GM18508 (cell line): Measurements from ENCODE around the gene PNPO.

Experiments used
- ATAC-seq: cut with Tn5 transposase; IDR thresholded peaks from one replicate; pipeline ENCODE4 v1.9.1; 2021; ENCODE audit warnings: moderate number of reproducible peaks; ENCODE audit not compliant: insufficient read depth, unreplicated experiment

Gene PNPO

DNA sequence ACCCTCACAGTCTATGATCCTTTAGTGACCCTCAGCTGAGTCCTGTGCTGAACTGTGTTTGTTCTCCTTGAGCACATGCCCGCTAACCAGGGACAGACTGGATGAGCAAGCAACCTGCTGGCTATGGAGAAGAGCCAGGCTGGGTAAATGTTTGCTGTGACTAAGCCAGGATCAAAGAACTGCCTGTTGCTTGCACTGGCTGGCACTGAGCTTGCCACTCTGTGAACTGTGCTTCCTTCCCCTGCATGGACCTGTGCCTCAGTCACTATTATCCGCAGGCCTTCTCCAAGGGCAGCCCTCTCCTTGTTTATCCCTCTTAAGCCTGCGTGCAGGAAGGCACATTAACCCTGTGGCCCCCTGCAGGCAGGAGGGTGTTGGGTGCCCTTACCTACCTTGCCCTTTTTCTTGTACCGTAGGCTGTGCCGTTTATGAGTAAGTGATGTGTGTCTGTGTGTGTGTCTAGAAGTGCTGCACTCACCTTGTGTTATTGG is 7.4 kb downstream of the PNPO start:
- ATAC-seq = no peak

GRCh38 chr17:47949197-47949759 is 7.9 kb downstream of the PNPO start:
- no peak for ATAC-seq

GRCh38 chr17:47949946-47950345 is 8.6 kb downstream of the PNPO start:
- no peak for ATAC-seq

DNA sequence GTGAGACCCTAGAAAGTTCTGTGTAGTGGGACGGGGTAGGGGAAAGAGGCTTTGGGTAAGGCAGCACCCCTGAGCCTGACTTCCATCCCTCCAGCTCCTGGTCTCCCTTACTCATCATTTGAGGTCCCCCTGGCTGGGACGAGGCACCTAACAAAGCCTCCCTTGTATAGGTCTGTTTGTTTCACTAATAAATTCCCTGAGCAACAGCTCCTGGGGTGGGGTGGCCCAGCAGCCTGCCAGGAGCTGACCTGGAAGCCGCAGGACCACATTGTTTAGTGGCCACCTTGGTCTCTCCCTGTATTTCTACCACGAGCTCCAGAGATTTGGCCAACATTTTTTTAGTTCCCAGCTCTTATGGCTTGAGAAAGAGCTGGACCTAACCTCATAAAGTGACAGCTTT is 9.1 kb downstream of the PNPO start:
- no peak for ATAC-seq

GRCh38 chr17:47952171-47953021 is 11.0 kb downstream of the PNPO start:
- ATAC-seq = no peak

- no peak for ATAC-seq
These were observed 12.5 kb downstream of the PNPO start for GRCh38 chr17:47953909-47954308.

DNA sequence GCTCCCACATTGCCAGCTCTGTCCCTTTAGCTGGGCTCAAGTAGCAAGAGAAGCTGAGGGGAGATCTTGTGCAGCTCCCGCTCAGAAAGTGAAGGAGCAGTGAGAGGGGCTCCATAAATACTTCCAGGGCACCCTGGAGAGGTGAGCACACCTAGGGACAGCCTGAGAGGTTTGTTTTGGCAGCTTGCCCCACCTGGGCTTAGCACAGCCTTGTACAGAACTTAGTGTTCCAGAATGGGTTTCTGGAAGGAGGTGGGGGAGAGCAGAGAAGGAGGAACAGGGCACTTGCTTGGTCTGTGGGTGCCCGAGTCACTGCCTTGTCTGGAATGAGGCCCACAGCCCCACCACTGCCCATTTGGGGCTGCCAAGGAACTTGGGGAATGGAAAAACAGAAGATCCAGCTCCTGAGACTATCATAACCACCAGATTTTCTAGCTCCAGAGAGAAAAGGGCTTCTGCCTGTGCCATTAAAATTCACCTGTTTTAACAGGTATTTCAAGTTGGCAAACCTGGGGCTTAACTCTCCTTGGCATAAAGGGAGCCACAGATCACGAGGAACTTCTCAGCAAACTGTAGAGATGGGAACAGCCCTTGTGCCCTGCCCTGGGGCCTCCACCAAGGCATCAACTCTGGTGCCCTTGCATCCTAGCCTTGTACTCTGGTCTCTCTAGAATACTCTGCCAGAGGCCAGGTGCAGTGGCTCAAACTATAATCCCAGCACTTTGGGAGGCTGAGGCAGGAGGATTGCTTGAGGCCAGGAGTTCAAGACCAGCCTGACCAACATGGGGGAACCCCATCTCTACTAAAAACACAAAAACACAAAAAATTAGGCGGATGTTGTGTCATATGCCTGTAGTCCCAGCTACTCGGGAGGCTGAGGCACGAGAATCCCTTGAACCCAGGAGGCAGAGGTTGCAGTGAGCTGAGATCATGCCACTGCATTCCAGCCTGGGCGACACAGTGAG is 14.4 kb downstream of the PNPO start:
- ATAC-seq = no peak

- no peak for ATAC-seq
These were observed 15.6 kb downstream of the PNPO start for GRCh38 chr17:47956791-47957590.

GRCh38 chr17:47957591-47958490 is 16.5 kb downstream of the PNPO start, which contains the start of gene PRR15L:
TSS of gene PRR15L (minus strand) at chr17:47957883. CDS start at chr17:47953234, 4,649 bp downstream.
- no peak for ATAC-seq

DNA sequence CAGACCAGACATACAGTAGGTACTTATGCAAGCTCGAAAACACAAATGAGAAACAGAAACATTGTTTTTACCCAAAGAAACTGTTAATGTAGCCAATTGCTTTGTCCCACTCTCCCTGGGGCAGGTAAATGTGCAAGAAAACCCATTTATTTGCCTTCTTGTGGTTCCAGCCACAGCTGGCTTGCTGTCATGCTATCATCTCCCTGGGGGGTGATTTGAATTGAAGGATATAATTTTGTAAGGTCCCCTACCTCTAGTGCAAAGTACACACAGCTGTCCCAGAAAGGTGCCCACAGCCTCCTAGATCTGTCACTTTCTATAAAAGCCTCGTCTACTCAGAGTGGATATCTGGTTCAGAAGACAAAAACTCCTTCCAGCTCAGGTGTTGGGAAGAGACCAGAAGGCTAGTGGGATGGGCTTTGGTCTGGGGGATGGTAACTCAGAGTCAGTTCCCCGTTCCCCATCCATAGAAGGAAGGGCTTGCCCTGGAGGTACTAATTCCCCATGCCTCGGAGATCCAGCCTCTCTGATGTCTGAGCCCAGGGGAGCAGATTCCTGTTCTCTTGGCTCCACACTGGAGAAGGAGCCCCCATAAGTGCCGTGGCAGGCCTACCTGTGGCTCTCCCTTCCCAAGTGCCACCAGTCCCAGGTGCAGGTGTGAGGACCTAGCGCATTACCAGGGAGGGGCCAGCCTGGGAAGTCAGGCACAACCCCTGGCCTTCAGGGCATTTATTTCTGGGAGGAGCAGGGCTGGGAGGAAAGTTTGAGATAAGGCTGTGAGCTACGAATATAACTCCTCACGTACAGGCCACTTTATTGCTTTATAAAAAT is 18.7 kb downstream of the PNPO start:
- ATAC-seq = no peak

DNA sequence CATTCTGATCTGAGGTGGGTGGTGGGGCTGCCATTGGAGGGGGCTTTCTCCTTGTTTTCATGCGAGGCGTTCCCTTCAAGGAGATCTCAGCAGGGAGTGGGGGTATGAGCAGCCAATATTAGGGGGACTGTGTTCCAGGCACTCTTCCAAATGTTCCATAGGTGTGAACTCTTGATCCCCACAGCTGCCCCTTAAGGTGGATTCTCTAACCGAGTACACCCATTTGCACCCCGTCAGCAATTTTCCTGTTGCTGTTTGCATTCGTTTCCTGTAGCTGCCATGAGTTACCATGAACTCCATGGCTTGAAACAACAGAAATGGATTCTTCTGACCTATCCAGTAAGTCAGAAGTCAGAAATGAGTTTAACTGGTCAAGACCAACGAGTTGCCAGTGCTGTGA is 20.0 kb downstream of the PNPO start:
- no peak for ATAC-seq

- ATAC-seq = no peak
These were observed 21.5 kb downstream of the PNPO start for GRCh38 chr17:47962901-47963300.

DNA sequence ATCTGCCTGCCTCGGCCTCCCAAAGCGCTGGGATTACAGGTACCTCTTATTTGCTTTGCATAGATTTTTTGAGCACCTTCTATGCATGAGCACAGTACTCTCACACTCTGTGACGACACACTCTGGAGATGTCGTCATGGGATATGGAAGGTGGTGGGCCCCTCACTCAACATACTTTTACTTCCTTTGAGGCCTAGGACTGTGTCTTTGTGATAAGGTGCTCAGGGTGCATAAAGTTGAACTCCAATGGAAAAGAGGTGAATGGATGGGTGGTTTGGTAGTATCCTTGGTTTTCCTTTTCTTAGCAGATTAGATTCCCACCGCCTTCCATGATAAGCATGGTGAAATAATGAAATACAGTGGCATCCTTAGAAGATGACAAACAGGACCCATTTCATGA is 23.5 kb downstream of the PNPO start:
- no peak for ATAC-seq

DNA sequence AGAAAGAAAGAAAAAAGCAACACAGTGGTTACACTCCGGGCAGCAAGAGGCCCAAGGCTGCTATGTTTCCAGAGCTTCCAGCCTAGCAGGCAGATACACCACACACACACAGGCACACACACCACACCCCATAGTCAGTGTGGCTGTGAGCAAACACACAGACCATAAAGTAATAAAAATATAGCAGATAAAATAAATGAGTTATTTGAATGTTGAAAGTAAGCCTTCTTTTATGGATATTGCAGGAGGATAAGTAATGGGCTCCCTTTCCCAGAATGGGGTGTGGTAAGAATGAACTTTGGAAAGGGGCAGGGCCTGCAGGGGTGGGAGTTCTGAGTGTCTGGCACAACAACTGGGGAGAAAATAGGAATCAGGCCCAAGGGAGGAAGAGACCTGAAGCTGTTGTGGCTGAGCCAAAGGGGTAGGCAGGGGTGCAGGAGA is 24.7 kb downstream of the PNPO start:
- no peak for ATAC-seq

DNA sequence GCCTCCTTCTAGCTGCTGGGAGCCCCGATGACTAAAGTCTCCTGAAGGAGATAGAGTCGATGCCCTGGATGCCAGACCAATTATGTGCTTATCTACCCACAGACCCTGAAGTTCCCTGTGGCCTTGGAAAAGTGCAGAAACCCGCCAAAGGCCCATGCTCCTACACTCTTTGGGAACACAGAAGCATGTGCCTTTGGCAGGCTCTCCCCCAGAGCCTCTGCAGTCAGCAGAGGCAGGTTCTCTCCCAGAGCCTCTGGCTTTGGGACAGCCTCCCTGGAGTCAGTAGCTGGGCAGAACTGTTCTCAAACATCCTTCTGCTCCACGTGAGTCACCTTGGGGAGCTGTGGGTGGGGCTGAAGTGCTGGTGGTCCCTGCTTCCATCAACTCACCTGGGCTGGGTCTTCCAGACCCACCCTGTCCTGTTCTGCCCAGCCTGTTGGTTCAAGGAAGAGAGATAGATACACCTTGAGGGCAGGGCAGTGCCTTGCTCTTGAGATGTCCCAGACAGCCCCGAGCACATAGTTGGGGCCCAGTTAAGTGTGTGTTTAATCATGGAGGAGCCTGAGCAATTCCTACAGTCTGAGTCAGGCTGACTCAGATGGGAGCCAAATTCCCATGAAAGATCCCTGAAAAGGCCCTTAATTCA is 26.4 kb downstream of the PNPO start:
- no peak for ATAC-seq

DNA sequence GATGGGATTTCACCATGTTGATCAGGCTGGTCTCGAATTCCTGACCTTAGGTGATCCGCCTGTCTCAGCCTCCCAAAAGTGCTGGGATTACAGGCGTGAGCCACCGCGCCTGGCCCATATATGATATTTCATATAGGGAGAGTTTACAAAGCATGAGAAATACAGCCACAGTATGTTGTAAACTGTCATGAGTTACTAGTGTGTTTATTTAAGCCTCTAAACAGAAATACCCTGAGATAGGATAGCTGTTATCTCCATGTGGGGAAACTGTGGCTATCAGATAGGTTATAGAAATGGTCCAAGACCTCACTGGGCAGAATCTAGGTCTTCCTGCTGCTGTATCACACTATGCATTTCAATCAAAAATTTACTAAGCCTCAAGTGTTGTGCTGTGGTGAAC is 27.5 kb downstream of the PNPO start:
- ATAC-seq = no peak

DNA sequence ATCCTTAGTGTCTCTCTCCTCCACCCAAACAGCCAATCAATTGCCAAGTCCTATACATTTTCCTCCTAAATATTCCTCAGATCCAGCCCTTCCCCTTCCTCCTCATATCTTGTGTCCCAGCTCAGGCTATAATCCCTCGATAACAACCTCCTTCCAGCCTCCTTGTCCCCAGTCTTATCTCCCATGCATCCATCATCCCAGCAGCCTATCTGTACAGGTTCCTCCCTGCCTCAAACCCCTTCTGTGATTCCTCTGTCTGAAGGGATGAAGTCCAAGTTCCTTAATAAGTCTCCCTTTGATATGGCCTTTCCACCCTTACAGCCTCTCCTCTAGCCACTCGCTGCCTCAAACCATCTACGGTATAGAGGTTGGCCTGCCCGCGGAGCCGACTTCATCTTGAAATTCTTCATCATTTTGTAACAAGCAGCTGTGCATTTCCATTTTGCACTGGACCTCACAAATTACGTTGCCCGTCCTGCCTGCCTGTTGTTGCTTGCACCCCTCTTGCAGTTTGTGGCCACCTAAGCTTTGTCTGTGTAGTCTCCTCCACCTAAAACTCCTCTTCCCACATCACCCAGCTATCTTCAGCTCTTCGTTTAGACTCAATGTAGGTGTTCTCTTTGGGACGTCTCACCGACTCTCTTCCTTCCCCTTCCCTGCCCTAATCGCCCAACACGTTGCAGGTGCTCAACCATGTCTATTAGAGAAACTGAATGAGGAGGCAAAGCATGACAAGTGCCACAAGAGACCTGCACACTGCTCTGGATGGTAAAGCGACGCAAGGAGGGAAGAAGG is 28.8 kb downstream of the PNPO start:
- ATAC-seq = no peak
